Gastroesophageal sphincter (tissue), 3 donors: ENCODE data around the gene GSTK1.

Experiments used
- CTCF ChIP-seq, 4 experiments: fragments of 200-600 bp in 2 of 4; fragments of 450-650 bp in 2 of 4; sonication (generic) in 1 of 4; IDR thresholded peaks; one replicate each; pipeline ENCODE4 v1.5.1; 2017 to 2019; ENCODE audit warnings: antibody characterized with exemption in 4 of 4, mild to moderate bottlenecking in 2 of 4, moderate library complexity in 2 of 4
- EP300 ChIP-seq: sonication (generic); formaldehyde crosslinking; IDR thresholded peaks from one replicate; pipeline ENCODE4 v1.6.1; 2017; ENCODE audit warnings: antibody characterized with exemption, mild to moderate bottlenecking

- TF ChIP-seq CTCF (IDR thresholded peaks at IDR 0.05) (no peak), EP300 (no peak)
These were observed 36.1 kb downstream of the GSTK1 start for GRCh38 chr7:143299346-143299745.
